AG04450 (cell line): Measurements from ENCODE around the gene HES2. TPM values are rescaled to one million over a fixed set of nuclear protein-coding genes. Genes with fewer than 3 reads are reported as not detected.

Experiments
- CTCF ChIA-PET: fragments of 300-600, 350-600 bp; formaldehyde crosslinking; extraction: SDS; loops from one replicate; lab custom pipeline; 2022; ENCODE audit warnings: antibody characterized with exemption, inconsistent platforms; lab: Charles Lee
- POLR2A ChIA-PET: fragments of 350-600 bp; formaldehyde crosslinking; extraction: SDS; loops from one replicate; lab custom pipeline; 2021; ENCODE audit warnings: antibody characterized with exemption, inconsistent platforms; lab: Yijun Ruan, JAX
- DNase-seq: peaks from one replicate; pipeline ENCODE4 v3.0.0-alpha.2; 2011; ENCODE audit warnings: low read depth, low spot score
- H3K27ac ChIP-seq: one replicate; pipeline ENCODE4 v1.5.1; 2012; ENCODE audit warnings: low read depth, low read length, control low read depth
- H3K27me3 ChIP-seq: one replicate; pipeline ENCODE4 v1.6.0; 2012; ENCODE audit warnings: low read length; ENCODE audit not compliant: control insufficient read depth, insufficient read depth
- H3K4me3 ChIP-seq: 2 replicates; pipeline ENCODE4 v1.5.1; 2011; ENCODE audit warnings: mild to moderate bottlenecking, low read depth, low read length, control low read depth
- H3K9me3 ChIP-seq: 2 replicates; pipeline ENCODE4 v1.5.1; 2012; ENCODE audit warnings: low read length; ENCODE audit not compliant: control insufficient read depth, insufficient read depth
- polyA plus RNA-seq: library from polyadenylated mRNA; depleted of rRNA; stranded (reverse); fragments of >200 nt; gene quantifications from 2 replicates; pipeline ENCODE4 v1.2.3, GENCODE V29; 2011
- TF ChIP-seq, protein P1 (sequence below): IDR thresholded peaks from 2 replicates; pipeline ENCODE4 v1.5.1; 2011; ENCODE audit warnings: low read depth, low read length, control low read depth, inconsistent platforms

HES2 gene
- polyA plus RNA-seq, 1 experiment: not detected

GRCh38 chr1:6445062-6445763, 25.5 kb upstream of the HES2 start:
- CTCF ChIA-PET: interaction anchor here (0.6 to 1.4 kb wide), 2 partner anchors 7 to 22 kb away, joined by 3 to 4 read pairs; no protein-coding TSS in a partner anchor
- DNase-seq: no peak
- Histone ChIP-seq H3K4me3 (no peak overlapping the region), H3K9me3 (peaks cover 6% of the 10 kb centered on the region; the same call in 1 of the 2 replicates), H3K27me3 (peaks cover 61% of the 10 kb centered on the region), H3K27ac (no peak overlapping the region)
- POLR2A ChIA-PET: no interaction called here
- TF ChIP-seq, protein P1, sequence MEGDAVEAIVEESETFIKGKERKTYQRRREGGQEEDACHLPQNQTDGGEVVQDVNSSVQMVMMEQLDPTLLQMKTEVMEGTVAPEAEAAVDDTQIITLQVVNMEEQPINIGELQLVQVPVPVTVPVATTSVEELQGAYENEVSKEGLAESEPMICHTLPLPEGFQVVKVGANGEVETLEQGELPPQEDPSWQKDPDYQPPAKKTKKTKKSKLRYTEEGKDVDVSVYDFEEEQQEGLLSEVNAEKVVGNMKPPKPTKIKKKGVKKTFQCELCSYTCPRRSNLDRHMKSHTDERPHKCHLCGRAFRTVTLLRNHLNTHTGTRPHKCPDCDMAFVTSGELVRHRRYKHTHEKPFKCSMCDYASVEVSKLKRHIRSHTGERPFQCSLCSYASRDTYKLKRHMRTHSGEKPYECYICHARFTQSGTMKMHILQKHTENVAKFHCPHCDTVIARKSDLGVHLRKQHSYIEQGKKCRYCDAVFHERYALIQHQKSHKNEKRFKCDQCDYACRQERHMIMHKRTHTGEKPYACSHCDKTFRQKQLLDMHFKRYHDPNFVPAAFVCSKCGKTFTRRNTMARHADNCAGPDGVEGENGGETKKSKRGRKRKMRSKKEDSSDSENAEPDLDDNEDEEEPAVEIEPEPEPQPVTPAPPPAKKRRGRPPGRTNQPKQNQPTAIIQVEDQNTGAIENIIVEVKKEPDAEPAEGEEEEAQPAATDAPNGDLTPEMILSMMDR: peak; percentile 64

DNA sequence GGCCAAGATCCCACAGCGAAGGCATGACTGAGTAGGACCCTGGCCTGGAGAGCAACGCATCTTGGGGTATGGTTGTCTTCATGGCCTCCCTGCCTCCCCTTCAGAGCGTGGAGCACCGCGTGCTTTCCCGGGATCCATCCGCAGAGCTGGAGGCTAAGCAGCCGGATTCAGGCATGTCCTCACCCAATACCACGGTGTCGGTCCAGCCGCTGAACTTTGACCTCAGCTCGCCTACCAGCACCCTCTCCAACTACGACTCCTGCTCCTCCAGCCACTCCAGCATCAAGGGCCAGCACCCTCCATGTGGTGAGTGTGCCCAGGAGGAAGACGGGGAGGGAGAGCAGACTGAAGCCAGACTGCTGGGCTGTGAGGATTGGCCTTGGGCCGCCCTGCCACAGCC, 24.7 kb upstream of the HES2 start:
- POLR2A ChIA-PET: no interaction called here
- CTCF ChIA-PET: no interaction called here
- DNase-seq: no peak
- no peak overlapping the region for H3K4me3 ChIP-seq
- H3K9me3 ChIP-seq: peaks cover 6% of the 10 kb centered on the region; the same call in 1 of the 2 replicates
- peaks cover 52% of the 10 kb centered on the region for H3K27me3 ChIP-seq
- no peak overlapping the region for H3K27ac ChIP-seq
- TF ChIP-seq, protein P1: no peak

GRCh38 chr1:6443339-6444115, 23.8 kb upstream of the HES2 start:
- Histone ChIP-seq H3K27ac (no peak overlapping the region), H3K27me3 (peaks cover 47% of the 10 kb centered on the region), H3K4me3 (no peak overlapping the region), H3K9me3 (peaks cover 6% of the 10 kb centered on the region; the same call in 1 of the 2 replicates)
- ChIA-PET CTCF (interaction anchor here (0.6 to 1.0 kb wide), 4 partner anchors 15 to 75 kb away, joined by 3 to 5 read pairs (median 4); no protein-coding TSS in a partner anchor), POLR2A (interaction anchor here (0.7 kb wide), 1 partner anchor 1008 kb away, joined by 6 read pairs; no protein-coding TSS in a partner anchor)
- TF ChIP-seq, protein P1: no peak
- DNase-seq: no peak

- Histone ChIP-seq H3K27me3 (peaks cover 29% of the 10 kb centered on the region), H3K4me3 (no peak overlapping the region), H3K9me3 (no peaks in the 10 kb centered on the region), H3K27ac (no peak overlapping the region)
- POLR2A ChIA-PET: no interaction called here
- CTCF ChIA-PET: interaction anchor here (0.6 to 1.5 kb wide), 3 partner anchors 33 to 79 kb away, joined by 4 to 6 read pairs (median 6); no protein-coding TSS in a partner anchor
- TF ChIP-seq, protein P1: no peak
- DNase-seq: no peak
Observed at GRCh38 chr1:6441586-6441985, 21.9 kb upstream of the HES2 start.
